Hepatocyte (in vitro differentiated cells): ENCODE measurements around the gene PDCL2. TPM values are rescaled to one million over a fixed set of nuclear protein-coding genes. Genes with fewer than 3 reads are reported as not detected.

Experiments
- DNase-seq: peaks from one replicate; pipeline ENCODE4 v3.0.0-alpha.2; 2016; ENCODE audit warnings: low spot score
- H2AFZ ChIP-seq: fragments of 200-600 bp; sonication (generic); 2 replicates; pipeline ENCODE4 v1.6.0; 2016; ENCODE audit warnings: antibody characterized with exemption, mild to moderate bottlenecking
- H3K27ac ChIP-seq: fragments of 200-600 bp; sonication (generic); 2 replicates; pipeline ENCODE4 v1.5.1; 2016; ENCODE audit warnings: mild to moderate bottlenecking
- H3K27me3 ChIP-seq: fragments of 200-600 bp; sonication (generic); 2 replicates; pipeline ENCODE4 v1.6.1; 2016
- H3K36me3 ChIP-seq: fragments of 200-600 bp; sonication (generic); replicated peaks from 2 replicates; pipeline ENCODE4 v1.5.1; 2016; ENCODE audit warnings: low read depth; ENCODE audit not compliant: insufficient read depth
- H3K4me1 ChIP-seq: fragments of 200-600 bp; sonication (generic); 2 replicates; pipeline ENCODE4 v1.5.1; 2016; ENCODE audit warnings: mild to moderate bottlenecking, moderate library complexity; ENCODE audit not compliant: insufficient read depth
- H3K4me2 ChIP-seq: fragments of 200-600 bp; sonication (generic); 2 replicates; pipeline ENCODE4 v1.6.0; 2016
- H3K4me3 ChIP-seq: fragments of 200-600 bp; sonication (generic); 2 replicates; pipeline ENCODE4 v1.5.1; 2016; ENCODE audit warnings: mild to moderate bottlenecking
- H3K79me2 ChIP-seq: fragments of 200-600 bp; sonication (generic); 2 replicates; pipeline ENCODE4 v1.6.0; 2017; ENCODE audit warnings: mild to moderate bottlenecking
- H3K9me2 ChIP-seq: fragments of 200-600 bp; sonication (generic); replicated peaks from 2 replicates; pipeline ENCODE4 v1.6.0; 2017; ENCODE audit warnings: mild to moderate bottlenecking; ENCODE audit not compliant: insufficient read depth
- H3K9me3 ChIP-seq: fragments of 200-600 bp; sonication (generic); 2 replicates; pipeline ENCODE4 v1.5.1; 2016; ENCODE audit warnings: low read depth, mild to moderate bottlenecking
- H4K20me1 ChIP-seq: fragments of 200-600 bp; sonication (generic); 2 replicates; pipeline ENCODE4 v1.6.0; 2016; ENCODE audit warnings: mild to moderate bottlenecking; ENCODE audit not compliant: insufficient read depth, poor library complexity, severe bottlenecking
- EZH2 ChIP-seq: fragments of 200-600 bp; sonication (generic); IDR thresholded peaks from 2 replicates; pipeline ENCODE4 v1.6.1; 2016; ENCODE audit warnings: antibody characterized with exemption, mild to moderate bottlenecking, borderline replicate concordance
- EZH2phosphoT487 ChIP-seq: fragments of 200-600 bp; sonication (generic); IDR thresholded peaks from one replicate; pipeline ENCODE4 v1.6.1; 2018; ENCODE audit warnings: antibody characterized with exemption, mild to moderate bottlenecking, low read depth, moderate library complexity; ENCODE audit not compliant: unreplicated experiment, severe bottlenecking
- WGBS: methylation state at CpG from one replicate; pipeline ENCODE4 v1.1.6; 2016; ENCODE audit warnings: low lambda C conversion rate; ENCODE audit errors: missing lambda C conversion rate; 5-methylcytosine and 5-hydroxymethylcytosine counted together
- polyA plus RNA-seq: library from polyadenylated mRNA; unstranded; fragments of >200 nt; fragmentation: Nextera tagmentation; extraction: Ambion mirVana; gene quantifications from 2 replicates; pipeline ENCODE4 v1.2.1, GENCODE V29; 2016
- total RNA-seq: library from RNA; depleted of rRNA; stranded (reverse); fragments of >200 nt; gene quantifications from 2 replicates; pipeline ENCODE4 v1.2.3, GENCODE V29; 2014
- TF ChIP-seq, protein P1 (sequence below): fragments of 200-600 bp; sonication (generic); IDR thresholded peaks from 2 replicates; pipeline ENCODE4 v1.5.1; 2016; ENCODE audit warnings: antibody characterized with exemption, mild to moderate bottlenecking; ENCODE audit not compliant: poor library complexity

PDCL2 gene
- total and polyA plus RNA-seq, 2 experiments from 2014 or later: not detected

GRCh38 chr4:55545641-55546505 lies 46.2 kb downstream of the PDCL2 start:
- Histone ChIP-seq H3K4me2 (peak overlapping the region; percentile 87), H2AFZ (peak overlapping the region; percentile 90), H3K4me1 (peaks cover 31% of the 10 kb centered on the region), H3K27me3 (no peaks in the 10 kb centered on the region), H3K27ac (peak overlapping the region; percentile 96), H3K9me3 (no peaks in the 10 kb centered on the region), H3K36me3 (no peaks in the 10 kb centered on the region), H3K79me2 (peaks cover 44% of the 10 kb centered on the region), H3K9me2 (no peaks in the 10 kb centered on the region), H4K20me1 (peaks cover 12% of the 10 kb centered on the region), H3K4me3 (peak overlapping the region; percentile 70)
- peak; percentile 87 for DNase-seq
- TF ChIP-seq EZH2 (no peak), EZH2phosphoT487 (no peak)
- TF ChIP-seq, protein P1, sequence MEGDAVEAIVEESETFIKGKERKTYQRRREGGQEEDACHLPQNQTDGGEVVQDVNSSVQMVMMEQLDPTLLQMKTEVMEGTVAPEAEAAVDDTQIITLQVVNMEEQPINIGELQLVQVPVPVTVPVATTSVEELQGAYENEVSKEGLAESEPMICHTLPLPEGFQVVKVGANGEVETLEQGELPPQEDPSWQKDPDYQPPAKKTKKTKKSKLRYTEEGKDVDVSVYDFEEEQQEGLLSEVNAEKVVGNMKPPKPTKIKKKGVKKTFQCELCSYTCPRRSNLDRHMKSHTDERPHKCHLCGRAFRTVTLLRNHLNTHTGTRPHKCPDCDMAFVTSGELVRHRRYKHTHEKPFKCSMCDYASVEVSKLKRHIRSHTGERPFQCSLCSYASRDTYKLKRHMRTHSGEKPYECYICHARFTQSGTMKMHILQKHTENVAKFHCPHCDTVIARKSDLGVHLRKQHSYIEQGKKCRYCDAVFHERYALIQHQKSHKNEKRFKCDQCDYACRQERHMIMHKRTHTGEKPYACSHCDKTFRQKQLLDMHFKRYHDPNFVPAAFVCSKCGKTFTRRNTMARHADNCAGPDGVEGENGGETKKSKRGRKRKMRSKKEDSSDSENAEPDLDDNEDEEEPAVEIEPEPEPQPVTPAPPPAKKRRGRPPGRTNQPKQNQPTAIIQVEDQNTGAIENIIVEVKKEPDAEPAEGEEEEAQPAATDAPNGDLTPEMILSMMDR: no peak
- under 1% methylated on average over 36 of the region's 87 CpGs for WGBS

- no peak for DNase-seq
- WGBS: 2% methylated on average over 6 of the region's 6 CpGs
- H3K79me2 ChIP-seq: peaks cover 52% of the 10 kb centered on the region
Measured at GRCh38 chr4:55545151-55545550, 46.9 kb downstream of the PDCL2 start.

DNA sequence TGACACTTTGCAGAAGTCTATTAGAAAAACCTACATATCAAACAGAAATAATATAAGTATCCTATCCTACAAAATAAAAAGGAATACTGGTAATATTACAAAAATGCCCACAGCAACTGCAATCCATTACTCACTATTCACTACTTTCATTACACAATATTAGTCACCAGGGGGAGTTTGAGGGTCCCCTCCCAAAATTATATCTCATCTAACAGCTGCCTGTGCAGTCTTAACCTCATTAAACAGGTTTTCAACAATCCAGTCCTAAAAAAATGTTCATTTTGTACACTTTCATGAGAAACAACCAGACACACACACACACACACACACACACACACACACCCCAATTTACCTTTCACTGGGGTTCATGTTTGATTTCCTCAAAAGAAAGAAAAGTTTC lies 48.2 kb downstream of the PDCL2 start:
- Histone ChIP-seq H3K27me3 (no peaks in the 10 kb centered on the region), H3K4me1 (peaks cover 31% of the 10 kb centered on the region), H4K20me1 (peaks cover 12% of the 10 kb centered on the region), H3K9me2 (no peaks in the 10 kb centered on the region), H2AFZ (no peak overlapping the region), H3K4me3 (no peak overlapping the region), H3K79me2 (peaks cover 65% of the 10 kb centered on the region), H3K4me2 (peak overlapping the region; percentile 87), H3K9me3 (no peaks in the 10 kb centered on the region), H3K27ac (peak overlapping the region; percentile 96), H3K36me3 (no peaks in the 10 kb centered on the region)
- no peak for TF ChIP-seq EZH2phosphoT487
- no peak for TF ChIP-seq EZH2
- TF ChIP-seq, protein P1: peak; percentile 16
- no peak for DNase-seq

More at GRCh38 chr4:55545151-55545550, 46.9 kb downstream of the PDCL2 start:
- Histone ChIP-seq H3K27ac (peak overlapping the region; percentile 96), H3K4me3 (peak overlapping the region; percentile 70), H2AFZ (peak overlapping the region; percentile 90), H3K36me3 (no peaks in the 10 kb centered on the region), H3K27me3 (no peaks in the 10 kb centered on the region), H3K4me2 (peak overlapping the region; percentile 87), H3K9me3 (no peaks in the 10 kb centered on the region), H3K9me2 (no peaks in the 10 kb centered on the region), H3K4me1 (peaks cover 31% of the 10 kb centered on the region), H4K20me1 (peaks cover 12% of the 10 kb centered on the region)
- TF ChIP-seq, protein P1: no peak
- TF ChIP-seq EZH2phosphoT487: no peak
